GM12878 (cell line): ENCODE measurements around the gene PEX6. TPM values are rescaled to one million over a fixed set of nuclear protein-coding genes. Genes with fewer than 3 reads are reported as not detected.
A peak's percentile ranks its signal among the peaks of the same experiment; 100 is the strongest.

Experiments used
- ATAC-seq: fragments of 200-7000 bp; cut with Tn5 transposase; 3 replicates; pipeline ENCODE4 v1.9.1; 2020; ENCODE audit warnings: mild to moderate bottlenecking, moderate library complexity
- BruUV-seq: library from RNA; stranded (reverse); fragments of 400-500 nt; replicated peaks from 2 replicates; lab custom pipeline; 2021; lab: Mats Ljungman, UMichigan
- CTCF ChIA-PET: fragments of 300-600 bp; sonication (Branson Sonifier 250); formaldehyde crosslinking; extraction: SDS; loops from one replicate; lab custom pipeline; 2021; ENCODE audit warnings: inconsistent platforms; lab: Yijun Ruan, JAX
- POLR2A ChIA-PET: fragments of 350-600 bp; formaldehyde crosslinking; extraction: SDS; loops from one replicate; lab custom pipeline; 2021; ENCODE audit warnings: inconsistent platforms; lab: Charles Lee
- RAD21 ChIA-PET: fragments of 300-600 bp; sonication (Branson Sonifier 250); formaldehyde crosslinking; loops from one replicate; lab custom pipeline; 2023; ENCODE audit warnings: antibody characterized with exemption; ENCODE audit not compliant: unreplicated experiment; lab: Charles Lee
- SMC1A ChIA-PET: fragments of 300-600 bp; sonication (Branson Sonifier 250); formaldehyde crosslinking; loops from one replicate; lab custom pipeline; 2023; ENCODE audit not compliant: unreplicated experiment, uncharacterized antibody; lab: Charles Lee
- DNase-seq: peaks from one replicate; pipeline ENCODE4 v3.0.0-alpha.2; 2011; ENCODE audit warnings: low read depth, low spot score
- FAIRE-seq: peaks from 3 replicates; lab custom pipeline; 2011; peaks lifted over from hg19 to GRCh38; lab: Jason Lieb, UNC
- H2AFZ ChIP-seq: 2 replicates; pipeline ENCODE4 v1.6.0; 2011; ENCODE audit warnings: low read depth, low read length, control low read depth; ENCODE audit not compliant: control insufficient read depth
- H3K27ac ChIP-seq: 2 replicates; pipeline ENCODE4 v1.5.1; 2011; ENCODE audit warnings: control low read depth; ENCODE audit not compliant: control insufficient read depth, insufficient read depth
- H3K27me3 ChIP-seq, 2 experiments: replicated peaks in 1 of 2; 2 replicates each; pipeline versions ENCODE4 v1.6.0 to v1.6.1; 2011; ENCODE audit warnings: low read length in 1 of 2; ENCODE audit not compliant: control insufficient read depth in 2 of 2, insufficient read depth in 2 of 2
- H3K36me3 ChIP-seq, 2 experiments: 2 replicates each; pipeline ENCODE4 v1.5.1; 2011; ENCODE audit warnings: low read length in 1 of 2; ENCODE audit not compliant: control insufficient read depth in 2 of 2, insufficient read depth in 2 of 2
- H3K4me1 ChIP-seq: 2 replicates; pipeline ENCODE4 v1.6.1; 2011; ENCODE audit warnings: mild to moderate bottlenecking, low read length, moderate library complexity, mixed read lengths; ENCODE audit not compliant: control insufficient read depth, insufficient read depth
- H3K4me2 ChIP-seq: 2 replicates; pipeline ENCODE4 v1.6.0; 2011; ENCODE audit warnings: control low read depth; ENCODE audit not compliant: control insufficient read depth, insufficient read depth
- H3K4me3 ChIP-seq: fragments of 200-600 bp; sonication (generic); 2 replicates; pipeline ENCODE4 v1.5.1; 2016
- H3K79me2 ChIP-seq: 2 replicates; pipeline ENCODE4 v1.6.0; 2011; ENCODE audit warnings: low read length; ENCODE audit not compliant: control insufficient read depth, insufficient read depth
- H3K9ac ChIP-seq: 2 replicates; pipeline ENCODE4 v1.8.0; 2011; ENCODE audit warnings: low read length, control low read depth, mixed read lengths; ENCODE audit not compliant: control insufficient read depth, insufficient read depth
- H3K9me3 ChIP-seq: replicated peaks from 3 replicates; pipeline ENCODE4 v1.5.1; 2011; ENCODE audit warnings: mild to moderate bottlenecking, low read length; ENCODE audit not compliant: control insufficient read depth, insufficient read depth
- H4K20me1 ChIP-seq: 2 replicates; pipeline ENCODE4 v1.6.0; 2011; ENCODE audit not compliant: control insufficient read depth, insufficient read depth
- EED ChIP-seq: sonication (generic); IDR thresholded peaks from 2 replicates; pipeline ENCODE4 v1.6.1; 2016; ENCODE audit warnings: antibody characterized with exemption, low read depth
- IKZF2 ChIP-seq, 2 experiments: fragments of 450-650 bp; IDR thresholded peaks; 2 replicates each; pipeline ENCODE4 v1.6.1; 2017; ENCODE audit warnings: mild to moderate bottlenecking in 2 of 2, moderate library complexity in 2 of 2
- MYB ChIP-seq: fragments of 150-350 bp; IDR thresholded peaks from 2 replicates; pipeline ENCODE4 v1.6.1; 2014; ENCODE audit warnings: mild to moderate bottlenecking, low read depth, low read length, borderline replicate concordance
- NR2F1 ChIP-seq: fragments of 450-650 bp; conservative IDR thresholded peaks from 2 replicates; pipeline ENCODE4 v1.6.1; 2017; ENCODE audit warnings: mild to moderate bottlenecking
- RB1 ChIP-seq: fragments of 450-650 bp; formaldehyde crosslinking; IDR thresholded peaks from 2 replicates; pipeline ENCODE4 v1.6.1; 2017; ENCODE audit warnings: mild to moderate bottlenecking, borderline replicate concordance
- SP1 ChIP-seq: IDR thresholded peaks from one replicate; pipeline ENCODE4 v1.6.1; 2011; ENCODE audit warnings: low read depth, low read length
- TARDBP ChIP-seq: IDR thresholded peaks from 2 replicates; pipeline ENCODE4 v1.6.1; 2016; ENCODE audit warnings: borderline replicate concordance
- TBL1XR1 ChIP-seq: IDR thresholded peaks from 2 replicates; pipeline ENCODE4 v1.6.1; 2012; ENCODE audit warnings: low read depth, low read length, improper control_type of control experiment
- YY1 ChIP-seq: IDR thresholded peaks from 2 replicates; pipeline ENCODE4 v1.6.1; 2011; ENCODE audit warnings: low read depth, mild to moderate bottlenecking, low read length
- WGBS: methylation state at CpG from one replicate; pipeline ENCODE4 v1.1.6; 2016; ENCODE audit warnings: low lambda C conversion rate; ENCODE audit not compliant: insufficient replicate concordance, insufficient coverage; ENCODE audit errors: missing lambda C conversion rate; 5-methylcytosine and 5-hydroxymethylcytosine counted together
- in situ Hi-C: fragments of 300-500 bp; cut with MboI; formaldehyde crosslinking; loops from 9 replicates; pipeline ENCODE4 v1.14.3; 2018; ENCODE audit warnings: mixed read lengths
- intact Hi-C: fragments of 100-400 bp; cut with micrococcal nuclease; formaldehyde crosslinking; loops from one replicate; pipeline ENCODE4 v1.14.2; 2022; ENCODE audit not compliant: unreplicated experiment
- polyA plus RNA-seq, 11 experiments: library from polyadenylated mRNA; depleted of rRNA in 4 of 11; unstranded in 6 of 11; stranded (reverse) in 5 of 11; fragments of >200 nt; fragmentation: Nextera tagmentation in 4 of 11; fragmentation: Illumina TruSeq in 1 of 11; extraction: Ambion mirVana in 4 of 11; extraction: Trizol in 1 of 11; gene quantifications; 1 replicate in 1 of 11; 2 replicates in 10 of 11; pipeline versions ENCODE4 v1.2.1 to v1.2.3, GENCODE V29; 2011 to 2016; ENCODE audit warnings: inconsistent platforms in 2 of 11, missing spikeins in 2 of 11, low read depth in 1 of 11
- total RNA-seq, 4 experiments: library from RNA; depleted of rRNA in 3 of 4; stranded (reverse); fragments of >200 nt in 3 of 4; fragmentation: Illumina TruSeq in 1 of 4; extraction: Trizol in 1 of 4; gene quantifications; 2 replicates each; pipeline versions ENCODE4 v1.2.1 to v1.2.3, GENCODE V29; 2013 to 2021
- TF ChIP-seq, protein P1 (sequence below): fragments of 450-650 bp; IDR thresholded peaks from 2 replicates; pipeline ENCODE4 v1.6.1; 2017; ENCODE audit warnings: low read depth, mild to moderate bottlenecking, moderate library complexity

Gene PEX6
- total and polyA plus RNA-seq, 10 of the 15 experiments (the other 5 are each of a cell fraction or from before 2014, with no cell fraction given), result 0.39 to 21.1 (median 7.8) TPM

DNA sequence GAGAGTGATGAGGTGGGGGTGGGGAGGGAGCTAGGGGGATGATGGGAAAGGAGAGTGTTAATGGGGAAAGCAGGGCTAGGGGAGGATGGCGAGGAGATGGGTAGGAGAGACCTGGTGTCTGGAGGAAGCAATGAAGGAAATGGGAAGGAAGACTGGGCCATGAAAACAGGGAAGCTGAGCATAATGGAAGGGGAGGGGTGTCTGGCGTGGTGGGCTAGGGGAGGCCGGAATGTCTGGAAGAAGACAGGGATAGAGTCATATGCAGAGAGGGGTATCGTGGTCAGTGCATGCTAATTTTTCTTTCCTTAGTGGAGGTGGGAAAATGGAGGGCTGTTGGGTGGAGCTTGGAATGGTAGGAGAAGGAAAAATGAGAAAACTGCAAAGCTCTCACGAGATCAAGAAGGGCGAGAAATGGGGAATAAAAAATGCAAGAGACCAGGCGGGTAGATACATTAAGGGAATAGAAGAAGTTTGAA, 35.5 kb upstream of the PEX6 start:
- DNase-seq, result no peak
- BruUV-seq, result TSS peak; percentile 78
- CTCF ChIA-PET, result interaction anchor here (0.7 to 2.5 kb wide), 7 partner anchors 9 to 129 kb away, joined by 3 to 10 read pairs (median 4); partner anchors contain the start of gene PEX6
- Histone ChIP-seq H3K36me3 (peaks cover 10 to 15% of the 10 kb centered on the region in 2 experiments; a peak in 3 of 4 replicates), H3K27me3 (no peaks in the 10 kb centered on the region), H3K79me2 (peaks cover 23% of the 10 kb centered on the region), H3K4me3 (peak overlapping the region; percentile 83), H2AFZ (peak overlapping the region; percentile 28; the same call in 1 of the 2 replicates), H4K20me1 (no peaks in the 10 kb centered on the region), H3K4me1 (peaks cover 7% of the 10 kb centered on the region), H3K27ac (peak overlapping the region; percentile 20; the same call in 1 of the 2 replicates), H3K4me2 (peak overlapping the region; percentile 80), H3K9me3 (no peaks in the 10 kb centered on the region), H3K9ac (peak overlapping the region; percentile 63)
- RAD21 ChIA-PET, result interaction anchor here (0.5 to 1.9 kb wide), 15 partner anchors 10 to 451 kb away, joined by 3 to 9 read pairs (median 4); partner anchors contain the start of genes CNPY3, CUL7, KLC4 and MRPL2
- POLR2A ChIA-PET, result interaction anchor here (0.6 to 3.3 kb wide), 17 partner anchors 8 to 450 kb away, joined by 3 to 22 read pairs (median 7); partner anchors contain the start of genes CNPY3, CUL7, KLC4 and MRPL2
- TF ChIP-seq IKZF2 (IDR thresholded peaks at IDR 0.05) (peak in 1 of 2 experiments; percentile 55; a peak in 1 of 4 replicates), NR2F1 (no peak), RB1 (no peak)
- intact Hi-C loops (loop anchor here (1.0 kb wide), 1 partner anchor 157 kb away; the partner anchor contains the start of gene SRF), in situ Hi-C loops (no loop called here)
- FAIRE-seq, result no peak
- WGBS, result 5% methylated on average over 7 of the region's 7 CpGs
- no peak for ATAC-seq
- SMC1A ChIA-PET, result interaction anchor here (0.6 to 2.8 kb wide), 12 partner anchors 10 to 563 kb away, joined by 3 to 13 read pairs (median 4); partner anchors contain the start of genes CNPY3, CUL7, KLC4 and MRPL2

DNA sequence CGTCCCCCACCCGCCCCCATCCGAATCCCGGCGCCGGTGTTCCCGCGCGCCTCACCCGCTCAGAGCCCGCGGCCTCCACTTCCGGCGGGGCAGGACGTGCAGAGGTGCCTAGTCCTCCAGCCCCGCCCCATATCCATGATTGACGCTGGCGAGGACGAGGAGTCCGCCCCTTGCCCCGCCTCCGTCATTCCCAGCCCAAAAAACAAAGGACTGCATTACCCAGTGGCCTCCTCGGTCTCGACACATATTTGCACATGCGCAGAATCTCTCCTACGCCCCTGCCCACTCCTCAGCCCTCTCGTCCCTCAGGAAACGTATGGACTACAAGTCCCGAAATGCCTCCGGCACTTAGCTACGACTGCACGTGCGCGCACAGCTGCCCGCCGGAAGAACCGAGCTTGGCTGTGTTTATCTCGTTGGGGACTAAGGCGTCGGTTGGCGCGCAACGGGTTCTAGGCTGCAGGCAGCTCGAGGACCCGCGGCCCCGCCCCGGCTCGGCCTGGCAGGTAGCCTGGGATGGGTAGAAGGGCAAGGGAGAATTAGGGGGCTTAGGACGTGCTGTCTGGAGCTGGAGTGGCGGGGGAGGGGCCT, 35.0 kb upstream of the PEX6 start, which contains the start of the genes KLHDC3 and MEA1:
TSS of gene KLHDC3 (plus strand) at position 407 of the 591 bp plus-strand sequence. CDS start 2,944 bp downstream, outside the sequence.
TSS of gene MEA1 (minus strand) at position 104 of the 591 bp plus-strand sequence. CDS start 133 bp downstream, outside the sequence.
- intact Hi-C loops, result loop anchor here (1.0 kb wide), 1 partner anchor 157 kb away; the partner anchor contains the start of gene SRF
- no peaks in the 10 kb centered on the region for H3K27me3 ChIP-seq
- peaks cover 11 to 15% of the 10 kb centered on the region in 2 experiments; a peak in 3 of 4 replicates for H3K36me3 ChIP-seq
- no peaks in the 10 kb centered on the region for H4K20me1 ChIP-seq
- ChIA-PET POLR2A (interaction anchor here (0.6 to 3.3 kb wide), 17 partner anchors 8 to 450 kb away, joined by 3 to 22 read pairs (median 7); partner anchors contain the start of genes CNPY3, CUL7, KLC4 and MRPL2), CTCF (interaction anchor here (0.7 to 2.5 kb wide), 8 partner anchors 9 to 133 kb away, joined by 3 to 10 read pairs (median 4); partner anchors contain the start of gene PEX6), SMC1A (interaction anchor here (0.6 to 2.8 kb wide), 12 partner anchors 9 to 563 kb away, joined by 3 to 13 read pairs (median 4); partner anchors contain the start of genes CNPY3, CUL7, KLC4 and MRPL2), RAD21 (interaction anchor here (0.5 to 1.9 kb wide), 16 partner anchors 8 to 450 kb away, joined by 3 to 9 read pairs (median 4); partner anchors contain the start of genes CNPY3, CUL7, KLC4 and MRPL2)
- H3K27ac ChIP-seq, result peak within 1 kb of the TSS; percentile 60
- ATAC-seq, result peak; percentile 96
- H3K79me2 ChIP-seq, result peaks cover 23% of the 10 kb centered on the region
- H3K4me2 ChIP-seq, result peak within 1 kb of the TSS; percentile 98
- WGBS, result 1% methylated on average over 44 of the region's 51 CpGs
- in situ Hi-C loops, result no loop called here
- FAIRE-seq, result peak; percentile 99
- H3K4me1 ChIP-seq, result peaks cover 7% of the 10 kb centered on the region
- H3K9ac ChIP-seq, result peak within 1 kb of the TSS; percentile 73
- no peaks in the 10 kb centered on the region for H3K9me3 ChIP-seq
- no TSS peak for BruUV-seq
- H3K4me3 ChIP-seq, result peak within 1 kb of the TSS; percentile 85
- peak; percentile 100 for DNase-seq
- peak within 1 kb of the TSS; percentile 75 for H2AFZ ChIP-seq
- no peak for TF ChIP-seq EED
- peak; percentile 46; the same call in 1 of the 2 replicates for TF ChIP-seq TARDBP
- peak; percentile 52 for TF ChIP-seq SP1
- TF ChIP-seq MYB, result no peak
- TF ChIP-seq TBL1XR1, result no peak
- 0 out of 2 replicates have a peak, but pooled peaks have one; percentile 49 for TF ChIP-seq YY1
- TF ChIP-seq, protein P1, sequence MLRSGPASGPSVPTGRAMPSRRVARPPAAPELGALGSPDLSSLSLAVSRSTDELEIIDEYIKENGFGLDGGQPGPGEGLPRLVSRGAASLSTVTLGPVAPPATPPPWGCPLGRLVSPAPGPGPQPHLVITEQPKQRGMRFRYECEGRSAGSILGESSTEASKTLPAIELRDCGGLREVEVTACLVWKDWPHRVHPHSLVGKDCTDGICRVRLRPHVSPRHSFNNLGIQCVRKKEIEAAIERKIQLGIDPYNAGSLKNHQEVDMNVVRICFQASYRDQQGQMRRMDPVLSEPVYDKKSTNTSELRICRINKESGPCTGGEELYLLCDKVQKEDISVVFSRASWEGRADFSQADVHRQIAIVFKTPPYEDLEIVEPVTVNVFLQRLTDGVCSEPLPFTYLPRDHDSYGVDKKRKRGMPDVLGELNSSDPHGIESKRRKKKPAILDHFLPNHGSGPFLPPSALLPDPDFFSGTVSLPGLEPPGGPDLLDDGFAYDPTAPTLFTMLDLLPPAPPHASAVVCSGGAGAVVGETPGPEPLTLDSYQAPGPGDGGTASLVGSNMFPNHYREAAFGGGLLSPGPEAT, result peak; percentile 22; the same call in 1 of the 2 replicates
